Measurements from ENCODE around the gene ENOX1.

DNA sequence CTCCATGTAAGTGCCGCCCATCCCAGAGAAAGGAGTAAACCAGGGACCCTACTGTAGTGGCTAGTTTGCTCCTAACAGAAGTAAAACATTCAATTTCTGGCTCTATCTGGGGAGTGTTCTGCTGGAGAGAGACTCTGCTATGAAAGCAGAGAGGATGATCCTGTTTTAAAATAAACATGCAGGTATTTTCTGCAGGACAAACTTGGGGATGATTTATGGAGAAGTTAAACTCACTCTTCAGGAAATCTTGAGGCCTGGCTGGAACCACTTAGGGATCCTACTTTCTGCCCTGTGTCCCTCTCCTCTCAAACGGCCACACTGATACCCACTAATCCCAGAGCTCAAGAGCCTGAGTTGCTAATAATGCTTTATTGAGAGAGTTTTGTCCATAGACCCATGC, 482.3 kb downstream of the ENOX1 start:
- TF ChIP-seq, protein P1, sequence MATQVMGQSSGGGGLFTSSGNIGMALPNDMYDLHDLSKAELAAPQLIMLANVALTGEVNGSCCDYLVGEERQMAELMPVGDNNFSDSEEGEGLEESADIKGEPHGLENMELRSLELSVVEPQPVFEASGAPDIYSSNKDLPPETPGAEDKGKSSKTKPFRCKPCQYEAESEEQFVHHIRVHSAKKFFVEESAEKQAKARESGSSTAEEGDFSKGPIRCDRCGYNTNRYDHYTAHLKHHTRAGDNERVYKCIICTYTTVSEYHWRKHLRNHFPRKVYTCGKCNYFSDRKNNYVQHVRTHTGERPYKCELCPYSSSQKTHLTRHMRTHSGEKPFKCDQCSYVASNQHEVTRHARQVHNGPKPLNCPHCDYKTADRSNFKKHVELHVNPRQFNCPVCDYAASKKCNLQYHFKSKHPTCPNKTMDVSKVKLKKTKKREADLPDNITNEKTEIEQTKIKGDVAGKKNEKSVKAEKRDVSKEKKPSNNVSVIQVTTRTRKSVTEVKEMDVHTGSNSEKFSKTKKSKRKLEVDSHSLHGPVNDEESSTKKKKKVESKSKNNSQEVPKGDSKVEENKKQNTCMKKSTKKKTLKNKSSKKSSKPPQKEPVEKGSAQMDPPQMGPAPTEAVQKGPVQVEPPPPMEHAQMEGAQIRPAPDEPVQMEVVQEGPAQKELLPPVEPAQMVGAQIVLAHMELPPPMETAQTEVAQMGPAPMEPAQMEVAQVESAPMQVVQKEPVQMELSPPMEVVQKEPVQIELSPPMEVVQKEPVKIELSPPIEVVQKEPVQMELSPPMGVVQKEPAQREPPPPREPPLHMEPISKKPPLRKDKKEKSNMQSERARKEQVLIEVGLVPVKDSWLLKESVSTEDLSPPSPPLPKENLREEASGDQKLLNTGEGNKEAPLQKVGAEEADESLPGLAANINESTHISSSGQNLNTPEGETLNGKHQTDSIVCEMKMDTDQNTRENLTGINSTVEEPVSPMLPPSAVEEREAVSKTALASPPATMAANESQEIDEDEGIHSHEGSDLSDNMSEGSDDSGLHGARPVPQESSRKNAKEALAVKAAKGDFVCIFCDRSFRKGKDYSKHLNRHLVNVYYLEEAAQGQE (IDR thresholded peaks at IDR 0.05; ENCODE audit: insufficient read depth in 1 of 2, low read depth in 2 of 2, low read length in 2 of 2), result no peak
- no peak for TF ChIP-seq POLR2AphosphoS5 (IDR thresholded peaks at IDR 0.05; ENCODE audit: low read depth, low read length)

All from PFSK-1 (cell line).